NCI-H510A (cell line): ENCODE data around the gene URB2.

Experiments
- DNase-seq: peaks from one replicate; lab custom pipeline; 2025; lab: John Stamatoyannopoulos, UW

Gene URB2

GRCh38 chr1:229645324-229645993 is 19.4 kb downstream of the URB2 start:
- no peak for DNase-seq

GRCh38 chr1:229648406-229648805 is 22.4 kb downstream of the URB2 start:
- DNase-seq = no peak

GRCh38 chr1:229650045-229650444 is 24.0 kb downstream of the URB2 start:
- DNase-seq = no peak

- no peak for DNase-seq
These were observed 25.5 kb downstream of the URB2 start for GRCh38 chr1:229651546-229651945.

GRCh38 chr1:229653420-229653819 is 27.4 kb downstream of the URB2 start:
- no peak for DNase-seq

- no peak for DNase-seq
These were observed 29.7 kb downstream of the URB2 start for GRCh38 chr1:229655781-229656180.

GRCh38 chr1:229657993-229658755 is 32.1 kb downstream of the URB2 start:
- no peak for DNase-seq

GRCh38 chr1:229661022-229661877 is 35.2 kb downstream of the URB2 start:
- DNase-seq = peak; percentile 47

GRCh38 chr1:229661897-229662296 is 35.9 kb downstream of the URB2 start:
- DNase-seq = no peak

- no peak for DNase-seq
These were observed 38.2 kb downstream of the URB2 start for GRCh38 chr1:229664133-229664689.

- DNase-seq = no peak
These were observed 40.0 kb downstream of the URB2 start for GRCh38 chr1:229665912-229666558.

- DNase-seq = no peak
These were observed 40.5 kb downstream of the URB2 start for GRCh38 chr1:229666585-229666984.

- DNase-seq = no peak
These were observed 43.3 kb downstream of the URB2 start for GRCh38 chr1:229669333-229669732.

- no peak for DNase-seq
These were observed 45.3 kb downstream of the URB2 start for GRCh38 chr1:229671310-229671709.

GRCh38 chr1:229672246-229672645 is 46.2 kb downstream of the URB2 start:
- DNase-seq = no peak

- no peak for DNase-seq
These were observed 48.0 kb downstream of the URB2 start for GRCh38 chr1:229674042-229674441.

- DNase-seq = no peak
These were observed 49.3 kb downstream of the URB2 start for GRCh38 chr1:229675396-229675795.

GRCh38 chr1:229685149-229685548 is 59.1 kb downstream of the URB2 start:
- DNase-seq = no peak

GRCh38 chr1:229689273-229689672 is 63.2 kb downstream of the URB2 start:
- DNase-seq = peak; percentile 60

GRCh38 chr1:229689904-229690303 is 63.9 kb downstream of the URB2 start:
- no peak for DNase-seq

- DNase-seq = no peak
These were observed 64.6 kb downstream of the URB2 start for GRCh38 chr1:229690662-229691061.

GRCh38 chr1:229691362-229691761 is 65.3 kb downstream of the URB2 start:
- DNase-seq = no peak
